CD14-positive monocyte (primary cell): ENCODE data around the gene ANKRD29. TPM values are rescaled to one million over a fixed set of nuclear protein-coding genes. Genes with fewer than 3 reads are reported as not detected.
A peak's percentile ranks its signal among the peaks of the same experiment; 100 is the strongest.

Source experiments
- DNase-seq, 3 donors: peaks; one replicate each; pipeline ENCODE4 v3.0.0-alpha.2; 2011 to 2022
- H2AFZ ChIP-seq: 2 replicates; pipeline ENCODE4 v1.6.0; 2012; ENCODE audit warnings: mild to moderate bottlenecking, low read depth, low read length, inconsistent platforms; ENCODE audit not compliant: insufficient read depth, poor library complexity, severe bottlenecking
- H3K27ac ChIP-seq, 2 donors: 1 replicate in 1 of 2; 2 replicates in 1 of 2; pipeline ENCODE4 v1.5.1; 2012 to 2013; ENCODE audit warnings: low read length in 2 of 2, control low read depth in 1 of 2, inconsistent platforms in 1 of 2, low read depth in 1 of 2, mild to moderate bottlenecking in 1 of 2
- H3K27me3 ChIP-seq, 2 donors: one replicate each; pipeline versions ENCODE4 v1.6.0 to v1.6.1; 2011 to 2013; ENCODE audit warnings: low read length in 2 of 2; ENCODE audit not compliant: control insufficient read depth in 2 of 2, insufficient read depth in 2 of 2
- H3K36me3 ChIP-seq, 2 donors: replicated peaks in 1 of 2; 1 replicate in 1 of 2; 2 replicates in 1 of 2; pipeline versions ENCODE4 v1.5.1 to v1.6.1; 2012 to 2013; ENCODE audit warnings: low read length in 2 of 2, control low read depth in 1 of 2, inconsistent platforms in 1 of 2, mild to moderate bottlenecking in 1 of 2; ENCODE audit not compliant: insufficient read depth in 2 of 2, control insufficient read depth in 1 of 2
- H3K4me1 ChIP-seq, 2 donors: 1 replicate in 1 of 2; 2 replicates in 1 of 2; pipeline versions ENCODE4 v1.5.1 to v1.6.1; 2012 to 2013; ENCODE audit warnings: low read length in 2 of 2, control low read depth in 1 of 2, inconsistent platforms in 1 of 2, mild to moderate bottlenecking in 1 of 2, moderate library complexity in 1 of 2; ENCODE audit not compliant: insufficient read depth in 2 of 2, control insufficient read depth in 1 of 2
- H3K4me2 ChIP-seq: replicated peaks from 2 replicates; pipeline ENCODE3; 2012; ENCODE audit warnings: low read length, moderate library complexity, mild to moderate bottlenecking; ENCODE audit not compliant: poor library complexity, severe bottlenecking; ENCODE audit errors: extremely low read depth
- H3K4me3 ChIP-seq, 3 experiments: fragments of 200-600 bp in 1 of 3; sonication (generic) in 1 of 3; replicated peaks in 1 of 3; 1 replicate in 2 of 3; 2 replicates in 1 of 3; pipeline ENCODE4 v1.5.1; 2011 to 2013; ENCODE audit warnings: low read length in 3 of 3, mild to moderate bottlenecking in 3 of 3, control low read depth in 2 of 3, low read depth in 2 of 3, inconsistent platforms in 1 of 3, moderate library complexity in 1 of 3
- H3K79me2 ChIP-seq: 2 replicates; pipeline ENCODE4 v1.6.0; 2012; ENCODE audit warnings: mild to moderate bottlenecking, control low read depth, inconsistent platforms, low read length, moderate library complexity; ENCODE audit not compliant: insufficient read depth
- H3K9ac ChIP-seq: 2 replicates; pipeline ENCODE4 v1.6.0; 2017; ENCODE audit warnings: low read length, mild to moderate bottlenecking; ENCODE audit not compliant: insufficient read depth, poor library complexity, severe bottlenecking
- H3K9me3 ChIP-seq, 2 donors: replicated peaks in 1 of 2; 1 replicate in 1 of 2; 2 replicates in 1 of 2; pipeline versions ENCODE4 v1.5.1 to v1.6.1; 2012 to 2013; ENCODE audit warnings: low read length in 2 of 2, control low read depth in 1 of 2; ENCODE audit not compliant: control insufficient read depth in 1 of 2, insufficient read depth in 1 of 2
- H4K20me1 ChIP-seq: 2 replicates; pipeline ENCODE4 v1.6.0; 2012; ENCODE audit warnings: mild to moderate bottlenecking, low read length, control low read depth, moderate library complexity; ENCODE audit not compliant: insufficient read depth
- H3K27ac Mint-ChIP-seq, 7 donors: one replicate each; pipeline ENCODE4 v1.8.0; 2020; ENCODE audit warnings: mild to moderate bottlenecking in 7 of 7, mixed read lengths in 7 of 7, moderate library complexity in 6 of 7, inconsistent platforms in 2 of 7
- H3K27me3 Mint-ChIP-seq, 3 donors: one replicate each; pipeline ENCODE4 v1.8.0; 2021 to 2022; ENCODE audit warnings: low read depth in 3 of 3, mild to moderate bottlenecking in 3 of 3, mixed read lengths in 3 of 3, moderate library complexity in 3 of 3, inconsistent platforms in 1 of 3
- H3K36me3 Mint-ChIP-seq, 2 donors: one replicate each; pipeline ENCODE4 v1.8.0; 2020; ENCODE audit warnings: mixed read lengths in 2 of 2, inconsistent platforms in 1 of 2, mild to moderate bottlenecking in 1 of 2
- H3K4me1 Mint-ChIP-seq: one replicate; pipeline ENCODE4 v1.8.0; 2020; ENCODE audit warnings: mild to moderate bottlenecking, mixed read lengths
- H3K4me3 Mint-ChIP-seq, 2 donors: one replicate each; pipeline ENCODE4 v1.8.0; 2020; ENCODE audit warnings: mild to moderate bottlenecking in 2 of 2, mixed read lengths in 2 of 2, moderate library complexity in 1 of 2
- H3K9me3 Mint-ChIP-seq, 7 donors: one replicate each; pipeline ENCODE4 v1.8.0; 2020 to 2022; ENCODE audit warnings: mixed read lengths in 7 of 7, mild to moderate bottlenecking in 6 of 7, moderate library complexity in 6 of 7, inconsistent platforms in 2 of 7
- CTCF ChIP-seq: fragments of 200-600 bp; IDR thresholded peaks from one replicate; pipeline ENCODE4 v1.8.0; 2022; ENCODE audit warnings: antibody characterized with exemption, mild to moderate bottlenecking
- WGBS: methylation state at CpG from one replicate; pipeline ENCODE4 v1.1.5; 2013; ENCODE audit warnings: missing lambda C conversion rate; ENCODE audit not compliant: insufficient coverage; 5-methylcytosine and 5-hydroxymethylcytosine counted together
- intact Hi-C, 2 donors: fragments of 100-400 bp; cut with micrococcal nuclease; formaldehyde crosslinking; loops; one replicate each; pipeline versions ENCODE4 v1.15.0 to v1.15.1; 2023
- polyA plus RNA-seq, 3 donors: library from polyadenylated mRNA; depleted of rRNA in 1 of 3; unstranded in 2 of 3; stranded (reverse) in 1 of 3; fragments of 300-500 nt in 2 of 3; fragments of >200 nt in 1 of 3; fragmentation: Illumina TruSeq in 2 of 3; gene quantifications; 1 replicate in 2 of 3; 2 replicates in 1 of 3; pipeline ENCODE4 v1.2.3, GENCODE V29; 2012 to 2021

Gene ANKRD29
- polyA plus RNA-seq, 3 donors, result 0.03 to 0.11 TPM; not detected in 1

- H3K79me2 ChIP-seq, result no peaks in the 10 kb centered on the region
- Mint-ChIP-seq H3K36me3 (no peaks in the 10 kb centered on the region), H3K9me3 (no peaks in the 10 kb centered on the region), H3K4me1 (peaks cover 6% of the 10 kb centered on the region), H3K4me3 (no peak overlapping the region), H3K27me3 (peaks cover 0 to 5% (median 2%) of the 10 kb centered on the region in 3 donors), H3K27ac (peak overlapping the region in 1 of 7 donors; percentile 82)
- H3K4me1 ChIP-seq, result no peaks in the 10 kb centered on the region
- no peak for TF ChIP-seq CTCF
- H3K4me3 ChIP-seq, result no peak overlapping the region
- H4K20me1 ChIP-seq, result no peaks in the 10 kb centered on the region
- H2AFZ ChIP-seq, result no peak overlapping the region
- no peak for DNase-seq
- H3K9ac ChIP-seq, result no peak overlapping the region
- H3K9me3 ChIP-seq, result no peaks in the 10 kb centered on the region
- intact Hi-C loops, result no loop called here
- H3K27me3 ChIP-seq, result no peaks in the 10 kb centered on the region
- no peak overlapping the region for H3K4me2 ChIP-seq
- 0% methylated on average over 2 of the region's 3 CpGs for WGBS
- no peaks in the 10 kb centered on the region for H3K36me3 ChIP-seq
- no peak overlapping the region for H3K27ac ChIP-seq
These were observed 28.0 kb downstream of the ANKRD29 start for GRCh38 chr18:23634692-23635091.

GRCh38 chr18:23632615-23633014 lies 30.1 kb downstream of the ANKRD29 start:
- Histone ChIP-seq H3K27me3 (no peaks in the 10 kb centered on the region), H3K27ac (no peak overlapping the region), H4K20me1 (no peaks in the 10 kb centered on the region), H3K36me3 (no peaks in the 10 kb centered on the region), H3K79me2 (no peaks in the 10 kb centered on the region), H2AFZ (no peak overlapping the region), H3K4me2 (no peak overlapping the region), H3K9me3 (no peaks in the 10 kb centered on the region), H3K4me3 (no peak overlapping the region), H3K9ac (no peak overlapping the region), H3K4me1 (no peaks in the 10 kb centered on the region)
- H3K9me3 Mint-ChIP-seq, result no peaks in the 10 kb centered on the region
- no peak overlapping the region for H3K27ac Mint-ChIP-seq
- peaks cover 6% of the 10 kb centered on the region for H3K4me1 Mint-ChIP-seq
- intact Hi-C loops, result no loop called here
- H3K36me3 Mint-ChIP-seq, result no peaks in the 10 kb centered on the region
- no peak for DNase-seq
- peaks cover 0 to 5% (median 2%) of the 10 kb centered on the region in 3 donors for H3K27me3 Mint-ChIP-seq
- no peak for TF ChIP-seq CTCF
- no peak overlapping the region for H3K4me3 Mint-ChIP-seq
- no CpG with 5 or more reads among the region's 1 CpG for WGBS
